C4-2B (cell line): ENCODE measurements around the gene POLR2F.

Source experiments
- ZFX ChIP-seq: fragments of 450-650 bp; IDR thresholded peaks from 2 replicates; pipeline ENCODE4 v1.6.1; 2017
- TF ChIP-seq, protein P1 (sequence below): fragments of 450-650 bp; conservative IDR thresholded peaks from 2 replicates; pipeline ENCODE4 v1.5.1; 2017; ENCODE audit warnings: mild to moderate bottlenecking

GRCh38 chr22:37913233-37913721, 40.2 kb upstream of the POLR2F start:
- TF ChIP-seq, protein P1, sequence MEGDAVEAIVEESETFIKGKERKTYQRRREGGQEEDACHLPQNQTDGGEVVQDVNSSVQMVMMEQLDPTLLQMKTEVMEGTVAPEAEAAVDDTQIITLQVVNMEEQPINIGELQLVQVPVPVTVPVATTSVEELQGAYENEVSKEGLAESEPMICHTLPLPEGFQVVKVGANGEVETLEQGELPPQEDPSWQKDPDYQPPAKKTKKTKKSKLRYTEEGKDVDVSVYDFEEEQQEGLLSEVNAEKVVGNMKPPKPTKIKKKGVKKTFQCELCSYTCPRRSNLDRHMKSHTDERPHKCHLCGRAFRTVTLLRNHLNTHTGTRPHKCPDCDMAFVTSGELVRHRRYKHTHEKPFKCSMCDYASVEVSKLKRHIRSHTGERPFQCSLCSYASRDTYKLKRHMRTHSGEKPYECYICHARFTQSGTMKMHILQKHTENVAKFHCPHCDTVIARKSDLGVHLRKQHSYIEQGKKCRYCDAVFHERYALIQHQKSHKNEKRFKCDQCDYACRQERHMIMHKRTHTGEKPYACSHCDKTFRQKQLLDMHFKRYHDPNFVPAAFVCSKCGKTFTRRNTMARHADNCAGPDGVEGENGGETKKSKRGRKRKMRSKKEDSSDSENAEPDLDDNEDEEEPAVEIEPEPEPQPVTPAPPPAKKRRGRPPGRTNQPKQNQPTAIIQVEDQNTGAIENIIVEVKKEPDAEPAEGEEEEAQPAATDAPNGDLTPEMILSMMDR: no peak
- TF ChIP-seq ZFX: no peak
